OCI-LY1 (cell line): ENCODE data around the gene COQ6.

Experiments used
- H2AFZ ChIP-seq: fragments of 200-600 bp; sonication (generic), shearing (Covaris generic); 2 replicates; pipeline ENCODE4 v1.6.0; 2014; ENCODE audit warnings: antibody characterized with exemption, mild to moderate bottlenecking, low read length
- H3F3A ChIP-seq: fragments of 200-600 bp; sonication (generic), shearing (Covaris generic); 2 replicates; pipeline ENCODE4 v1.6.0; 2014; ENCODE audit warnings: mild to moderate bottlenecking, antibody characterized with exemption, low read length, moderate library complexity; ENCODE audit not compliant: insufficient read depth
- H3K27ac ChIP-seq: fragments of 200-600 bp; sonication (generic); 2 replicates; pipeline ENCODE4 v1.5.1; 2014; ENCODE audit warnings: low read length, mixed run types, mild to moderate bottlenecking, low read depth; ENCODE audit not compliant: poor library complexity, severe bottlenecking
- H3K27me3 ChIP-seq: fragments of 200-600 bp; sonication (generic); 2 replicates; pipeline ENCODE4 v1.6.0; 2014; ENCODE audit warnings: antibody characterized with exemption, mild to moderate bottlenecking, low read length, moderate library complexity; ENCODE audit not compliant: insufficient read depth
- H3K36me3 ChIP-seq: fragments of 200-600 bp; sonication (generic); 2 replicates; pipeline ENCODE4 v1.6.1; 2014; ENCODE audit warnings: mild to moderate bottlenecking, antibody characterized with exemption, low read length, moderate library complexity, mixed read lengths; ENCODE audit not compliant: insufficient read depth
- H3K4me1 ChIP-seq: fragments of 200-600 bp; sonication (generic); 2 replicates; pipeline ENCODE4 v1.5.1; 2014; ENCODE audit warnings: mild to moderate bottlenecking, low read length, moderate library complexity; ENCODE audit not compliant: insufficient read depth, severe bottlenecking
- H3K4me2 ChIP-seq: fragments of 200-600 bp; sonication (generic), shearing (Covaris generic); 2 replicates; pipeline ENCODE4 v1.6.1; 2014; ENCODE audit warnings: low read length
- H3K4me3 ChIP-seq: fragments of 200-600 bp; sonication (generic); 2 replicates; pipeline ENCODE4 v1.5.1; 2014; ENCODE audit warnings: low read length, low read depth, mild to moderate bottlenecking, mixed read lengths; ENCODE audit not compliant: poor library complexity, severe bottlenecking
- H3K79me2 ChIP-seq: fragments of 200-600 bp; shearing (Covaris generic); 2 replicates; pipeline ENCODE4 v1.6.1; 2016; ENCODE audit warnings: mixed run types, low read length, mixed read lengths; ENCODE audit not compliant: insufficient read depth
- H3K9ac ChIP-seq: fragments of 200-600 bp; sonication (generic), shearing (Covaris generic); 2 replicates; pipeline ENCODE4 v1.6.1; 2014; ENCODE audit warnings: mild to moderate bottlenecking, low read length, mixed read lengths
- H3K9me2 ChIP-seq: fragments of 200-600 bp; sonication (generic), shearing (Covaris generic); 2 replicates; pipeline ENCODE4 v1.6.1; 2014; ENCODE audit warnings: low read depth, mild to moderate bottlenecking, low read length, mixed read lengths
- H3K9me3 ChIP-seq: fragments of 200-600 bp; shearing (Covaris generic); 2 replicates; pipeline ENCODE4 v1.6.1; 2014; ENCODE audit warnings: low read length, mixed read lengths
- H4K20me1 ChIP-seq: fragments of 200-600 bp; sonication (generic), shearing (Covaris generic); 2 replicates; pipeline ENCODE4 v1.6.0; 2016; ENCODE audit warnings: mild to moderate bottlenecking, low read length; ENCODE audit not compliant: insufficient read depth
- EZH2 ChIP-seq: fragments of 200-600 bp; sonication (generic), shearing (Covaris generic); IDR thresholded peaks from 2 replicates; pipeline ENCODE4 v1.8.0; 2017; ENCODE audit warnings: borderline replicate concordance, mixed run types, mild to moderate bottlenecking, antibody characterized with exemption, low read length, moderate library complexity, mixed read lengths
- TF ChIP-seq, protein P1 (sequence below): fragments of 200-600 bp; sonication (generic), shearing (Covaris generic); IDR thresholded peaks from 2 replicates; pipeline ENCODE4 v1.5.1; 2017; ENCODE audit warnings: mild to moderate bottlenecking, antibody characterized with exemption, low read length, moderate library complexity, mixed read lengths

Gene COQ6

GRCh38 chr14:73949752-73950734 is at the start of gene COQ6, which contains the start of gene FAM161B:
Gene COQ6 (plus strand): TSS chr14:73950302. CDS start chr14:73950333, 31 bp downstream.
Gene FAM161B (minus strand): TSS chr14:73950094. CDS start chr14:73950026, 68 bp downstream.
- Histone ChIP-seq H3K9ac (peak within 1 kb of the TSS; percentile 63), H4K20me1 (no peaks in the 10 kb centered on the region), H3K36me3 (peaks cover 11% of the 10 kb centered on the region; the same call in 1 of the 2 replicates), H3K27me3 (no peaks in the 10 kb centered on the region), H3K4me2 (peak within 1 kb of the TSS; percentile 80), H3K9me3 (no peaks in the 10 kb centered on the region), H3K4me1 (peaks cover 15% of the 10 kb centered on the region), H3F3A (no peaks in the 10 kb centered on the region), H3K79me2 (no peaks in the 10 kb centered on the region), H3K9me2 (no peaks in the 10 kb centered on the region), H2AFZ (peak within 1 kb of the TSS; percentile 96), H3K4me3 (peak within 1 kb of the TSS; percentile 84), H3K27ac (peak within 1 kb of the TSS; percentile 69)
- TF ChIP-seq, protein P1, sequence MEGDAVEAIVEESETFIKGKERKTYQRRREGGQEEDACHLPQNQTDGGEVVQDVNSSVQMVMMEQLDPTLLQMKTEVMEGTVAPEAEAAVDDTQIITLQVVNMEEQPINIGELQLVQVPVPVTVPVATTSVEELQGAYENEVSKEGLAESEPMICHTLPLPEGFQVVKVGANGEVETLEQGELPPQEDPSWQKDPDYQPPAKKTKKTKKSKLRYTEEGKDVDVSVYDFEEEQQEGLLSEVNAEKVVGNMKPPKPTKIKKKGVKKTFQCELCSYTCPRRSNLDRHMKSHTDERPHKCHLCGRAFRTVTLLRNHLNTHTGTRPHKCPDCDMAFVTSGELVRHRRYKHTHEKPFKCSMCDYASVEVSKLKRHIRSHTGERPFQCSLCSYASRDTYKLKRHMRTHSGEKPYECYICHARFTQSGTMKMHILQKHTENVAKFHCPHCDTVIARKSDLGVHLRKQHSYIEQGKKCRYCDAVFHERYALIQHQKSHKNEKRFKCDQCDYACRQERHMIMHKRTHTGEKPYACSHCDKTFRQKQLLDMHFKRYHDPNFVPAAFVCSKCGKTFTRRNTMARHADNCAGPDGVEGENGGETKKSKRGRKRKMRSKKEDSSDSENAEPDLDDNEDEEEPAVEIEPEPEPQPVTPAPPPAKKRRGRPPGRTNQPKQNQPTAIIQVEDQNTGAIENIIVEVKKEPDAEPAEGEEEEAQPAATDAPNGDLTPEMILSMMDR, result 0 out of 2 replicates have a peak, but pooled peaks have one; percentile 18
- no peak for TF ChIP-seq EZH2

DNA sequence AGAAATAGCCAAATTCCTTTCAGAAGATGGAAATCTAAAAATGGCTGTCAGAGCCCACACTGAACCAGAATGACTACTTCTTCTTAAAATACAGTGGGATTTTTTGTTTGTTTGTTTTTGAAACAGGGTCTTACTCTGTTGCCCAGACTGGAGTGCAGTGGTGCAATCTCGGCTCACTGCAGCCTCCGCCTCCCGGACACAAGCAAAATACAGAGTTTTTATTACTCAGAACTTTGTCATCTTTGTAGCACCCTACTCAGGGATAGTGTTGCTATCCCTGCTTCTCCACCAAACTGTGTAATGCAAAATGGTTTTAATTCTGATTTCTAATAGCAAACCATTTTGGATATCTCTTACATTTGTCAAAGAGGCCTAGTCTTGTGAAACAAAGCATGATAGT is 47.1 kb upstream of the COQ6 start:
- Histone ChIP-seq H3K4me2 (no peak overlapping the region), H3K27ac (no peak overlapping the region), H3K9me3 (no peaks in the 10 kb centered on the region), H3K36me3 (peaks cover 84% of the 10 kb centered on the region), H3K79me2 (no peaks in the 10 kb centered on the region), H3K27me3 (no peaks in the 10 kb centered on the region), H3K9me2 (no peaks in the 10 kb centered on the region), H4K20me1 (no peaks in the 10 kb centered on the region), H3F3A (no peaks in the 10 kb centered on the region), H2AFZ (no peak overlapping the region), H3K4me3 (no peak overlapping the region), H3K4me1 (no peaks in the 10 kb centered on the region), H3K9ac (no peak overlapping the region)
- no peak for TF ChIP-seq EZH2
- TF ChIP-seq, protein P1, result no peak

DNA sequence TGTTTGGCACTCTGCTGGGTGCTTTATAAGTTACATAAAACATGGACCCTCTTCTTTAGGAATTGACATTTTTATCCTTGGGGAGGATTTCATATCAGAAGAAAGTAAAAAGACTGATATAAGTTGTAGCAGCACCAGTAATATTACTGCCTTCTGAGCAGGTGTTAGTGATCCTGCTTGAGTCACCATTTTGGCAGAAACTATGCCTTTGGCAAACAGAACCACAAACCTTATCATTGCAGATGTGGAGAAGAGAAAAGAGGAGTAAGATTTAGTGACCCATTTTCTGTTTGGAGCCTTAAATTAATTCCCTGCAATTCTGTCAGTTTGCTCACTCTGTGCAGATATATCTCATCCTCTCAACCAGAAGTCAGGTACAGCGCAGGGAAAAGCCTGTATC is 40.4 kb upstream of the COQ6 start:
- peaks cover 3% of the 10 kb centered on the region; the same call in 1 of the 2 replicates for H3K9me3 ChIP-seq
- H4K20me1 ChIP-seq, result no peaks in the 10 kb centered on the region
- no peak overlapping the region for H3K27ac ChIP-seq
- H3K9ac ChIP-seq, result no peak overlapping the region
- H3K27me3 ChIP-seq, result no peaks in the 10 kb centered on the region
- H3K4me2 ChIP-seq, result no peak overlapping the region
- H2AFZ ChIP-seq, result no peak overlapping the region
- no peaks in the 10 kb centered on the region for H3K9me2 ChIP-seq
- no peak overlapping the region for H3K4me3 ChIP-seq
- H3K4me1 ChIP-seq, result no peaks in the 10 kb centered on the region
- H3K36me3 ChIP-seq, result peaks cover 87% of the 10 kb centered on the region
- TF ChIP-seq, protein P1, result no peak
- H3K79me2 ChIP-seq, result no peaks in the 10 kb centered on the region
- no peaks in the 10 kb centered on the region for H3F3A ChIP-seq
